Central memory CD4-positive, alpha-beta T cell (primary cell): ENCODE results near the gene MED27.

ENCODE experiments used
- DNase-seq: peaks from one replicate; pipeline ENCODE4 v3.0.0; 2022

The MED27 gene

DNA sequence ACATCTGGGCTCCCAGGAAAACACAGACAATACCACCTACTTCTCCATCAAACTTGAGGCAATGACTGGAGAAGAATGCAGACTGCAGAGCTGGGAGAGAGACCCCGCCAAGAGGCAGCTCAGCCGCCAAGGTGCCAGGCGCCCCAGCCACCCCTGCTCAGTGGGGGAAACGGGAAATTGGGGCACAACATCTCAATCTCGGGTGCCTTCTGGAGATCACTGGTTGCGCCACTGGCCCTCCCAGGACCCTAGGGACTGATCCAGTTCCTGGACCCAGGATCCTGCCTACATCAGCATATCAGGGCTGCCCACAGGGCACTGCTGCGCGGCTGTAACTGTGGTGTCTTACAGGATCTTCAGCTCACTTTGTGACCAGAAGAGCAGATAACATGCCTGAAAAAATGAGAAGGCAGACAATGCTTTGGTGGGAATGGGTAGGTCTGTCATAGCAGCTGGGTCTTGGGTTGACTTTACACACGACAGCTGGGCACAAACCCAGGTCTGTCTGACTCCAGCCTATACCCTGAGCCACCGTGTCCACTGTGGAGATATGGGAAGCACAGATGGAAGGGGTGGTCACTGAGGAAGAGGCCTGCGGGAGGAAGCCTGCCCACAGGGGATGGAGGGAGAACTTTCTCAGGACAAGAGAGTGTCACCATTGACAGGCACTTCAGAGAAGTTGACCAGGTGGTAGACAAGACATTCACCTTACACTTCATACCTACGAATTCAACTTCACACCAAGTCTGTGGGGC is 204.6 kb downstream of the MED27 start:
- DNase-seq = no peak

DNA sequence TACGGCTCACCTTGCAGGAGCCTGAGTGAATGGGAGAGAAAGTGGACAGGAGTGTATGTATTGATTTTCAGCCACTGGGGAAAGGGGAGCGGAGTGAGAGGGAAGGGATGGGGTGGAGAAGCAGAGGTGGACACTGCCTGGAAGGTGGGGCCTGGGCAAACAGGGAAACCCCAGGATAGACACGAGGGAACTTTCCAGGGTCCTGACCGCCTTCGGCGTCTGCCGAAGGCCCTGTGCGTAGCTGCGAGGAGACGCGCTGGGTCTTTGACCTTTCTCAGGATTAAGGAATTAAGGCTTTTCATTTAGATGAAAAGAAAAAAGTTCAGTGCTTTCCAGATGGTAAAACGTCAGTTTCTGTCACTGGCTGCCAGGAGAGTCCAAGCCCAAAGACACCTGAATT is 205.2 kb downstream of the MED27 start:
- DNase-seq = no peak

DNA sequence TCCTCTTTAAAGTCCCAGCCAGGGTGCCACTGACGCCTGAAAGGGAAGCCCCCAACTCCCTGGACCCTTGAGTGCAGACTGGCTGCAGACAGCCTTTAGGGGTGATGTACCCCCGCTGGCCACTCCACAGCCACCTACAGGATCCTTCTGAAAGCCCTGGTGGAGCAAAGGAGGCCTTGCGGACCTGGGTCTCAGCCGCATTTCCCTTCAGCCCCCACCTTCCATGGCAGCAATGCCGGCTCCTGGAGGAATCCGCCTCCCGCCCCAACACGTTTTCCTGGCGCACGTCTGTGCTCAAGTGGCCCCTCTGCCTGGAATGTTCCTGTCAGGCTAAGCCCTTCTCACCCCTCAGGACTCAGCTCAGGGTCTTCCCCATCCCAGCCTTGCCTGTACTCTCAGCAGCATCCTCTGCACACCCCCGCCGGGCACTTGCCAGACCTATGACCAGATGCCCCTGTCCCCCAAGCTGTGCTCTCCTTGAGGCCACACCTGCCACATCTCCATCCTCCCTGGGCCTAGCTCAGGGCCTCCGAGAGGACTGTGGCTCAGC is 205.7 kb downstream of the MED27 start:
- DNase-seq = no peak

DNA sequence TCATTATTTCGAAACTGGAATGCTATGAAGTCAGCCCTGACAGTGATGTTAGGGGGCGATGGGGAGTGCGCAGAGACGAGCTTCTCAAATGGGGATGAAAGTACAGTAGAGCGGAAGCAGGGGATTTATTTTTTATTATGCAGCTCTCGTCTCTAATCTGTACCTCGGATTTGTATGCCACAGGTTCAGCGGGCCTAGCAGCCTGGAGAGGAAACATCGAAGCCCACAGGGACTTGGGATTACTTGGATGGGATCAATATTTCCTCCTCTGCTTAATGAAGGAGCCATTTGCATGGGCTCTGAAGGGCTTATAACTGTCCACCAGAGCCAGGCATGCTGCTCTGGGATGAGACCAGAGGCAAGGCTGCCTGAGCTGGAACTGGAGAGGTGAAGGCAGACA is 206.3 kb downstream of the MED27 start:
- DNase-seq = no peak

DNA sequence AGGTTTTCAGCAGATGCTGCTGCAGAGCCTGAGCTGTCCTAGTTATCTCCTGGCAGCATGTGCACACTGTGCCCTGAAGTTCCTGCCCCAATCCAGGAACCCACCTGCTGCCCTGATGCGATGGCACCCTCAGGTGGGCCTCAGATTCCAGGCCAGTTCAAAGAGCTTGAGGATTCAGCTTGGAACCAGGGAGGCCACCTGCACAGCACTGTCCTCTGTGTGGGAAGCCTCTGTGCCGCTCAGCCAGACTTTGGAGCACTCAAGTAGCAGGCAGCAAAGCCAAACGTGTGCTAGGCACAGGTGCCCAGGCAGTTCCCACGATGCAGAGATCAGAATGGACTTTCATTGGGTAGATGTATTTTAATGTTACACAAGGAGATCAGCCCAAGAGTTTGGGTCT is 207.0 kb downstream of the MED27 start:
- no peak for DNase-seq

DNA sequence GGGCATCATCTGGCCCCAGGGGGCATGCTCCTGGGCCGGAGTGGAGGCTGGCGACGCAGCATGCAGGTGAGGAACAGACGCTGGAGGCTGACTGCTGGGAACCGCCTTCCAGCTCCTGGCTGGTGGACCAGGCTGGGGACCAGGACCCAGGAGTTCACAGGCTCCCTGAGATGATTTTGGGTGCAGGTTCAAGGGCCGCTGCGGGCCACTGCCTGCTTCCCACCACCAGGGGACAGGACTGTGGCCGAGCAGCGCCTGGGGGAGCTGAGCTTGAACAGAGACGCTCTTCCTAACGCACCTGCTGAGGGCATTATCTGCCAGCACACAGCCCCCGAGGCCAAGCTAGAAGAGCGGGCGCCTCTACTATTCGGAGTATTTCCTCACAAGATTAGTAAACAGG is 207.7 kb downstream of the MED27 start:
- no peak for DNase-seq

DNA sequence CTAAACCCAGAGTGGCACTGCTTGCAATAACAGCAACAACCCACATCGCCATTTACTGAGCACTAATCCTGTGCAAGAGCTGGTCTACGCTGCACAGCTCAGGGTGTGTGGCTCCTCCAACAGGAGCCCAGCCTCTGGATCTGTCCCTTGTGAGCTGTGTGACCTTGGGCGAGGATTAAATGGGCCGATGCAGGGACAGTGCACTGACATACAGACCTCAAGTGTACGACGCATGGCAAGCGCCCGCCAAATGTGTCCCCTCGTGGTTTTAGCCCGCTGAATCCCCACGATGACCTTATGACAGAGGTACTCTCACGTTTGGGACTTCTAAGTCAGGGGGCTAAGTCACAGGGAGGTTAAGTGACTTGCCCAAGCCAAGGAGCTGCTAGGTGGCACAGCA is 209.5 kb downstream of the MED27 start:
- DNase-seq = no peak

DNA sequence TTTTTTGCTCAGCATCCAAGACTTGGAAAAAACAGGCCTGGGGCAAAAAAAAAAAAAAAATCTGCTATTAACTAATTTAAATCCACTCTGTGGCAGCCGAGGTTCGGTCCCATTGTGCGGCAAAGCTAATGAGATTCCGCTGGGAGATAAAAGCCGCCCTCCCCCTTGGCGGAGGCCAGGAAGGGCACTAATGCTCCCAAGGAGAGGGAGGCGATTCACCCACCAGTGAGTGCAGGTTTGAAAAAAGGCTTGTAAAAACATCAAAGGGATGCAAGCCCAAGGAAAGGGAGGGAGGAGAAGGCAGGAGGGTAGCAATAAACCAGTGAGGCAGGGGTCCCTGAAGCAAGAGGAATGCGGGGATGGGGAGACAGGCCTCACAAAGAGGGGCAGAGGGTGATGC is 210.3 kb downstream of the MED27 start:
- DNase-seq = no peak

DNA sequence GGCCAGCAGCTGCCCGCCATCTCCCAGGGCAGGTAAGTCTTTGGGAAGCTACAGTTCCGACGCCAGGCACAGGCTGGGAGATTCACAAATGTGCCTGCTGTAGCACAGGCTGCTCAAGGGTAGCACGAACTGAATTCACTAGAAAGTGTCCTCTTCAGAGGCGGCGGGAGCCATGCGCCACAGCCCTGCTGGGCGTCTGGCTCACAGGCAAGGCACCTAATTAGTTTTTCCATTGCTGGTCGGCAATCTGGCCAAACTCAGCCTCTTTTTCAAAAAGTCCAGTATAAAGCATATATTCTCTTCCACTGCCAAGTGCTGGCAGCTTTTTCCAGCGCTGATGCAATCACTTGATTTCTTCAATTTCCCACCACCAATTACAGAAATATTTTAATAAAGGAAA is 210.9 kb downstream of the MED27 start:
- no peak for DNase-seq

DNA sequence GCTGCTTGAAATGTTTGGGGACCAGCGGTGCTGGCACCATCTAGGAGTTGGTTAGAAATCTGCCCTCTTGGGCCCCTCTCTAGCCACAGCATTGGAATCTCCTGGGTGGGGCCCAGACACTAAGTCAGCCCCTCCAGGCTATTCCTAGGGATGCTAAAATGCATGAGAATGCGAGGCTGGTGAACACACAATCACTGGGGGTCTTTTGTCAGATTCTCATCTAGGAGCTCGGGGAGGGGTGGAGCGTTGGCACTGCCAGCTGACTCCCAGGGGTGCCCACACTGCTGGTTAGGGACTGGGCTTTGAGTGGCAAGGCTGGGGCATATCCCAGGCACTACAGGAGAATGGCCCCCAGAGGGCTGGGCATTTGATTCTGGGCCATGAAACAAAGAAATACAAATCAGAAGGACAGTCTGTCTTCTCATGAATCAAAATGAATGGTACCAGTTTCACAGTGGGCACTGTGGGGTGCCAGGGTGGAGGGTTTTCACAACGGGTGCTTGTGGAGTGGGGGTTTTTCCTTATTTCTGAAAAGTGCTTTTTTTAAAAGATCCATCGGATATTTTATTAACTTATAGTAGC is 212.0 kb downstream of the MED27 start:
- DNase-seq = no peak

DNA sequence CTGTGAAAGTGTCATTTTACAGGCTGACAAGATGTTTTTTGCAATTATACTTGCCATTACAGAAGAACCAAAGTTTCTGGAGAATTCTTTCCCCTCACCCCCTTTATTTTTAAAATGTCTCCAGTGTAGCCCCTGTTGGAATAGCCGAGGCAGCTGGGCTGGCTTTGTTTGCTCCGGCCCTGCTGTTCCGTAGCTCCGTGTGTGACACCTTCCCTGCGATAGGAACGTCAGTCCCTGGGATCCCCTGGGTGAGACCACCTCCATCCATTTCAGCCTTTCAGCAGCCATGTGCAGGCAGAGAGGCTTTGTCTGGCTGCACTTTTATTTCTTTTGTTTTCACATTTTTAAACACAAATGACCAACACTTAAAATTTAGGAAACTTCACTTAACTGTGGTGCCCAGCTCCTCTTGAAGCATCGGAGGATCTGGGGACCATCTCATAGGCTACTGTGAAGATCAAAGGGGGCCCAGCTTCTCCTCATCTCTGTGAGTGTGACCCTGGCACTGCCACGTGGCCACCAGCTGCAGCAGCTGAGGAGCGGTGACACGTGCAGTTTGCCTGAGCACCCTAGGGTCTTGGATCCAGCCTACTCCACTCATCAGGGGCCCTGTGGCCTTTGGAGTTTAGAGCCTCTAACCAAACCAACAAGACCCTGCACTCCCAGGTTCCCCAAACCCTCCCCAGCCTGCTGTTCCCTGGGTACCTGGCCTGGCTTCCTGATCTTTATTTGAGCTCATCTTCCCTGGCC is 214.0 kb downstream of the MED27 start:
- DNase-seq = no peak

DNA sequence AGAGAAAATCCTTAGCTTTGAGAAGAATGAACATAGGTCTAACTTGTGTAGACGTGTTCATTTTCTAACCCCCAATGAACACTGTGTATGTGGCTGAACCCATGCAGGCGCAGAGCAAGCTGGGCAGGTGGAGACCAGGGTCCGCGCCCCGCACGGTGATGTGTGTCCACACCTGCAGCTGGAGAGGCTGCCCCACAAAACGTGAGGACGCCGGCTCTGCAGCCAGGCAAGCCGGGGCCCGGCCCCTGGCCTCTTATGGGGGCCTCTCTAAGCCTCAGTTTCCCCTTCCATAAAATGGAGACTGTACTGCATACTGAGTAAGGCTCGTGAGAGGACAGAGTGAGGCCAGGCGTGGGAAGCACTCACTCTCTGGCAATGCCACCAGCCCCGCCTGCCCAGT is 215.1 kb downstream of the MED27 start:
- DNase-seq = no peak

DNA sequence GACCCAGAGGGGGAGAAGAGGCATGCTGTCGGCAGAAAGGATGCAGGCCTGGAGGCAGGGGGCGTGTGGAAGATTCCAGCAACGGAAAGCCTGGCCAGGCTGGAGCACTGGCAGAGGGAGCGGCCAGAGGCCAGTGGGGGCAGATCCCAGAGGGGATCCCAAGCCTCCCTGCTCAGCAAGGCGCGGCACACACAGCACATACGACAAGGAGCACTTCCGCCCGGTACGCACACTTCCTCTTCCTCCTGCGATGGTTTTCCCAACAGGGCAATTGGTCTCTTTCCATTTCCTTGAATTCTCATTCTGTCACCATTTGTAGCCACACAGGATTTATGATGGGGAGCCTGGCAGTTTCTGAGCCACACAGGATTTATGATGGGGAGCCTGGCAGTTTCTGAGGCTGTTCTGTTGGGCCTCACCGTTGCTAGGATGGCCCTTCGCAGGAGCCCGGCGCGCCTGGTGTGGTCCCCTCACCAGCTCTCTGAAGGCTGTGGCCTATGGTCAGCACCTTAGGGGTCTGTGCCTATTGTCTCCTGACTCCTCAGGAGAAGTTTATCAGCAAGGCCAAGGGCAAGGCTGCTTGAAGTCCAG is 216.3 kb downstream of the MED27 start:
- DNase-seq = no peak

DNA sequence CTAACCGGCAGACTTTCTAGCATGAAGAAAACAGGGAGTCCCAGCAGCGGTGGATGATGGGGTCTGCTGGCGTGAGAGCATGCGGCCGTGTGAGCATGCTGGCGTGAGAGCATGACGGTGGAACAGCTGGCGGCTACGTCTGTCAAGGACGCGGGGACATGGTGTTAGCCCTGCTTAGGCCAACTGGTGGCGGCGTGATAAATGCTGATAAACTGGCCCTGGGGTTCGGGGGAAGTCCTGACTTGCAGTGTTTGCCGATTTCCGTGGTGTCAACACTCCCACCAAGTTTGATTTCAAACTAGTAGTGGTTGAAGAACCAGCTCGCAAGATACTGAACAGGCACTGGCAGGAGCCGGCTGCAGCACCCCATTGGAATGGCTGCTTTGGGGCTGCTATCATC is 217.4 kb downstream of the MED27 start:
- no peak for DNase-seq

DNA sequence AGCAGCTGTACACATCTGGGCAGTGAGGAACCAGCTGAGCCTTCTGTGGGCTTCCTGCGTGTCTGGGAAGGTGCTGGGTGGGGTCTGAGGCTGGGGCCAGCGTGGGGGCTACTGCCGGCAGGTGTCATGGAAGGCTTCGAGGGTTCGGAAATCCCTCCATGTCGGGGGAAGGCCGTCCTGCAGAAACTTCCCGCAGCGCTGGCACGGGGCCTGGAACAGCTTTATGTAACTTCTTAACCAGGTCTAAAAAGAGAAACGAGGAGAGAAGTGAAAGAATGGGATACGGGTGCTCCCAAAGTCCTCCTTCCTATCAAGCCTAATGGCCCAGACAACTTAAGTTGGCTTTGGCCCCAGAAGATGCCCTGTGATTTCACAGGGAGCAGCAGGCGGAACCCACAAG is 219.2 kb downstream of the MED27 start:
- DNase-seq = no peak

DNA sequence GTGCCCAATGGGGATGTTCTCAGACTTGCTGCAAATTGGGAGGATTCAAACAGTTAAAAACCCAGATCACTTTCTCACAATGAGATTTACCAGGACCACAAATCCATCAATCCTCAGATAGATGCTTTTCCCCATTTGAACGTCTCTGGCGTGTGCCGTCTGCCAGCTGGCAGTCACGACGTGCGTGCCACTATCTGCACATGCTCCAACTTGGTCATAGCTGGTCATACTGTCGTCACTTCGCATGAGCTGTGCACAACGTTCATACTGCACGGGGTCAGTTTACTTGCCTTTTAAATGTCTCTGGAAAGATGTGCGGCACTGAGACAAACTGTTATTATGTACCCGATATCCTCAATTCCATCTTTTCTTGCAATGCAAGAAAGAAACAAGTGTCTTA is 221.5 kb downstream of the MED27 start:
- DNase-seq = no peak

DNA sequence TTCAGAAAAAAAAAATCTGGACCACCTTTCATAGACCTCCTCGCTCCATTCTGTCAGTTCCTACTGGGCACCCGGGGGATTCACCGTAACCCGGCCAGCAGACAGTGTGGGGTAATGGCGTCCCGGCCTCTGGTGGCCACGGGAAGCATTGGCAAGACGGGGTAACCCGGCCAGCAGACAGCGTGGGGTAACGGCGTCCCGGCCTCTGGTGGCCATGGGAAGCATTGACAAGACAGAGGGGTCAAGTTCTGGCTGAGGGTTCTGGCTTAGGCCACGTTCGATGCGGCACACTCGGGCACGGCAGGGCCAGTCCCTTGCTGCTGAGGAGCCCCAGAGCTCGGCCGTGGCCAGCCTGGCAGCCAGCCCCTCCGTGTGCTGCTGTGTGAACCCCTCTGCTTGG is 223.6 kb downstream of the MED27 start:
- no peak for DNase-seq

DNA sequence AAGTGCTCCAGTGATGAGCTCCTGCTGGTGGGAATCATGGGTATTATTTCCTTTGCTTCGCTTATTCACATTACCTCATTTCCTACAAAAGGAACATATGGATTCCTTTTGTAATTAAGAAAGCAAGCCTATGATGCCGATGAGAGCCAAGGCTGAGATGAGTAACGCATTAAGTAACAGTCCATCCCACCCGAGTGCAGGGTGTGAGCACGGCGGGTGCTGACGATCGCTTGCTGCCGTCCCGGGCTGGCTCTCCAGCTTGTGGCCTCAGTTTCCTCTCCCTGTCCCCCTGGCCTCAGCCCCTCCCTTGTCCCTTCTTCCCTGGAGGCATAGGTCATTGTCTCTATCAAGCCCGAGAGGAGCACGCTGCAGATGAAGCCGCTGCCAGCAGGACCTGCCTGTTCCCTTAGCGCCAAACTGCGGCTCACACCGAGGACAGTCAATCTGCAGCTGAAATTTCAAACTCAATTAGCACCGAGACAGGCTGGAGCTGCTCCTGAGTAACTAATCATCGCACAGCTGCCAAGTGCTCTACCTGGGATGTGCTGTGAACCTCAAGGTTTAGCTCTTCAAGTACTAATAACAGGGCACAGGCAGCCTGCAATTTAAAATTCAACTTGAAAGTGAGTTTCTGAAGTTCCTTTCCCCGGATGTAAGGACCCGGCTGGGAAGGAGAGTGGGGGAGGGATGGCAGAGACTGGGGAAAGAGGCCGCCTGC is 224.6 kb downstream of the MED27 start:
- no peak for DNase-seq

DNA sequence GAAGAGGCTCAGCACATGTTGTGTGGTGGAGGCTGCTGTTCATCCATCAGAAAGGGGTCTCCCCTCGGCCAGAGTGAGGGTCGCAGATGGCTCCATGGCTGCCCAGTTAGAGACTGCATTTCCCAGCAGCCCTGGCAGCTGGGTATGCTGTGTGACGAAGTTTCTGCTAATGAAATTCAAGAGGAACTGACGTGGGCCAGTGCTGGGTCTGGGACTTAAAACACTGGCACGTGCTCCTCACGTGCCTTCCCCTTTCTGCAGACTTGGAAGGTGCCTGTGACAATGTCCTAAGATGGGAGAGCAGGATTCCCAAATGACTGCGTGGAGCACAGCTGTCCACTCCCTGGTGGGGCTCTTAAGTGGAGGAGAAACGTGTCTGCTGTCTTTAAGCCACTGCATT is 225.3 kb downstream of the MED27 start:
- DNase-seq = no peak

DNA sequence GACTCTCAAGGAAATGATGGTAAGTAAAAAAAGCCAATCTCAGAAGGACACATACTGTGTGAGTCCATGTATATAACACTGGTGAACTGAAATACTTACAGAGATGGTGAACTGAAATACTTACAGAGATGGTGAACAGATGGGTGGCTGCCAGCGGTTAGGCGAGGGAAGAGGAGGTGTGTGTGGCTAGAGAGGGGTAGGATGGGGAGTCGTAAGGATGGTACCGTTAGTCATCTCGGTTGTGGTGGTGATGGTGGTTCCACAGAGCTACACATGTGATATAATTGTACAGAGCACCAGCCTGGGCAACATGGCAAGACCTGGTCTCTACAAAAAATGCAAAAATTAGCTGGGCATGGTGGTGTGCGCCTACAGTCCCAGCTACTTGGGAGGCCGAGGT is 226.2 kb downstream of the MED27 start:
- DNase-seq = no peak

DNA sequence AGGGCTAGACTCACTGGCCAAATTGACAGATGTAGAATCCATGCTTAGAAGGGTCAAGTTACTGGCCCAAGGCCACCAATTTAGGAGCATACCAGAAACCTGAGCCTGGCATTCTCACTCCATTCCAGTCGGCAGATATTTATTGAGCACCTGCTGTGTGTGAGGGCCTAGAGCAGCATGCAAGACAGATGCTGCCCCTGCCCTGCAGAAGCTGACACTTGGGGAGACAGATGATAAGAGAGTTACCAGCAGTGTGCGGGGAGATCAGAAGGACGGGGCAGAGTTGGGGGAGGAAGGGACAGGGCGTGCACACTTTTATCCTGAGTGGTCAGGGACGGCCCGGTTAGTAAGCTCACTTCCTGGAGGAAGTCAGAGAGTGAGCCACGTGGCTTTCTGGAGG is 228.3 kb downstream of the MED27 start:
- DNase-seq = no peak

DNA sequence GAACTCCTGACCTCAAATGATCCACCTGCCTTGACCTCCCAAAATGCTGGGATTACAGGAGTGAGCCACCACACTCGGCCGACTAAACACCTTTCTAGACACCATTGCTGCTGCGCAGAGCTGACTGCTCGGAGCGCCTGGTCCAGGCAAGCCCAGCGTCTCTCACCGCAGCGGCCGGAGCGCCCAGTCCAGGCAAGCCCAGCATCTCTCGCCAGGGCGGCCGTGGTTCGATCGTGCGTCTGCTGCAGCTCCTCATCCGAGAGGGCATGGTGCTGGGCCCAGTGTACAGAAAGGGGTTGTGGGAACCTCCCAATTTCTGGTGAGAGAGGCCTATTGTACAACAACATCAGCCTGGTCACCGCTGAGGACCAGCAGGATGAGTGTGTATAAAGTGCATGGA is 230.3 kb downstream of the MED27 start:
- no peak for DNase-seq

DNA sequence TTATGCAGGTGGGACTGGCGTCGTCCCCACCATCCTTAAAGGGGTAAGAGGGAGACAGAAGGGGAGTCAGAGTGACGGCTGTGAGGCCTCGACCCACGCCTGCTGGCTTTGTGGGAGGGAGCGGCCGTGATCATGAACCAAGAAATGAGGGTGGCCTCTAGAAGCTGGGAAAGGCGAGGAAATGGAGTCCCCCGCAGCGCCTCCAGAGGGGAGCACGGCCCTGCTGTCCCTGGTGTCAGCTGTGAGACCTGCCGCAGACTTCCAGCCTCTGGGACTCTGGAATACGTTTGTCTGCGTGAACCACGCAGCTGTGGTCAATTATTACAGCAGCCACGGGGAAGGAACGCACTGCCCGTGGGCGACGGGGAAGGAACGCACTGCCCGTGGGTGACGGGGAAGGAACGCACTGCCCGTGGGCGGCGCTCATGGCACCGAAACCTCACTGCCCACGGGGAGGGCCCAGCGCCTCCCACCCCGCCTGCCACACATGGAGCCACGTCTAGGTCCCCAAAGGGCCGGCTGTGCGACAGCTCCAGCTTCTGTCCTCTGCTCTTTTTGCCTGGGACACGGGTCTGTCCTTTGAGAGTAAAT is 231.0 kb downstream of the MED27 start:
- DNase-seq = no peak
